HG02870 (cell line): ENCODE results near the gene MCC.

Source experiments
- ATAC-seq: cut with Tn5 transposase; IDR thresholded peaks from one replicate; pipeline ENCODE4 v1.9.1; 2021; ENCODE audit warnings: mild to moderate bottlenecking, moderate library complexity; ENCODE audit not compliant: unreplicated experiment

MCC gene

DNA sequence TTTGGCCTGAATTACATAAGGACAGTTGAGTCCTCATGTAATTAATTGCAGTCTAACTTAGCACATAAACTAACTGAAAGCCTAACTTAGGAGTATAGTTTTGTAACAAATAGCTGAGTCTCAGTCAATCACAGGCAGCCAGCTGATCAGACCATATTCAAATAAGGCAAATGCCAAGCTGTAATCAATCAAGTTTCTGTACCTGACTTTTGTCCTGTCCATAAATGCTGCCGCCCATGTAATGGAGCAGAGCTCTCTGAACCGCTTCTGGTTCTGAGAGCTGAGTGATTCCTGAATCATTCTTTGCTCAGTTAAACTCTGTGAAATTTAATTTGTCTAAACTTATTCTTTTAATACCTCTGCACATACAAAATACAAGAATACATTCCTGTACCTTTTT, 158.3 kb downstream of the MCC start:
- ATAC-seq = no peak

GRCh38 chr5:113325054-113325453, 163.2 kb downstream of the MCC start:
- no peak for ATAC-seq

DNA sequence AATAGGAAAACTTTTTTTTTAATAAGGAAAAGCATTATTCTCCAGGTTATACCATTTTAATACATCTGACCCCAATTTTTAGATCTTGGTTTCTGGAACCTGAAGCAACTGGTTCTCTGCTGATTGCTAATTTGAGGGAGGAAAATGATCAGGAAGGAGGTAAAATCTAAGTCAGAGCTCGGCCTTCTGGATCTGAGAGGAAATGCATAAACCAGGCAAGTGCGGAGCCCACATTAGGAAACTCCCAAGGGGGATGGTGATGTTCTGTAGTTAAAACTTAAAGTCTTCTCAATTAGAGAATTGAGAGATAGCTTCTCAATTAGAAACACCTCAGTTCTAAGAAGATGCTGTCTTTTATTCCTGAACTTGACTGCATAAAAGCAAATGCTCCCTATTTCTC, 167.0 kb downstream of the MCC start:
- no peak for ATAC-seq

GRCh38 chr5:113320273-113320780, 167.9 kb downstream of the MCC start:
- ATAC-seq = peak; percentile 74

DNA sequence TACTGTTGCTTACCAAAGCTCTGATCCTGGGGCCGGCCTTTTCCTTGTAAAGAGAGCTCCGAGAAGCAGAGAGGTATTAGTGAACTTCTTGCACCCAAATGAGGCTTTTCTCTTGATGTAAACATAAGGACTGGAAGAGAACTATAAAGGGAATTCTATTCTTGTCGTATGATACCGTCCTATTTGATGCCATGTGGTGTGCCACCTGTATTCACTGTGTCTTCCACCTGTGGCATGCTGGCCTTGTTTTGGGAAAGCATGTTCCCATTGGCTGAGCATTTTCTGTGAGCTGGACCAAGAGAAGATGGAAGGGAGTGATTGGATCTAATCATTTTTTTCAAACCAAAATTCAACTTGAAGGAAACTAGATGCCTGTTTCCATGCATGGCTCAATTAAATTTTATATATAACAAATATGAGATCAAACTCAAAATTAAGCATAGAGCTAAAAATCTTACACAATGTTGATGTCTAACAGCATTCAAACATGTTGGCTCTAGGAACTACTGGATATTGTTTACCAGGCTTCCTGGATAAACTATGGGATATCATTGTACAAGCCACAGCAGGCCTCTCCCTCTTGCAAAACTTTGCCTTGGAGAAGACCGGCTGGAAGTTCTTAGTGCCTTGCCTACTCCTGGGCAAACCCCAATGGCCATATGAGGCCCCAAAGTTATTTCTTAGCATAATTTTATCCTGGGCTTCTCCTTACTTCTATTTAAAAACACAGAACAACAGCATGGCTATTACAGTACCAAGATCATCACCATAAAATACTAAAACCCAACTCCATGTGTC, 168.8 kb downstream of the MCC start:
- no peak for ATAC-seq

DNA sequence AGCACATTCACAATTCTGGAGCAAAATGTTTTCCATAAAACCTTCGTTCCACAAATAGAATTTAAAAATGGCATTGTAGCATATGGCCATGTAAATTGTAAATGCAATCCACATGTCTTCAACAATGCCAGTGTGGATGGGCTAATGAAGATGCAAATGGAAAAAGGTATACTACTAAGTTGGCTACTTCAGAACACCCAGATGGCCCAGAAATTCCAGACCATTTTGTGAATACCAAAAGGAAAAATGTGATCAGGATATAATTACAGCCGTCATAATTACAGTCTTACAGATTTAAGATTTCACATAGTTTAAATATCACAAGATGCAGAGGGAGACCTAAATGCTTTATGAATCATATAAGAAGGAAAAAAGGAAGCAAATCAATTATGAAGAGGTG, 170.6 kb downstream of the MCC start:
- ATAC-seq = no peak

- no peak for ATAC-seq
Measured at GRCh38 chr5:113311301-113311700, 177.0 kb downstream of the MCC start.

GRCh38 chr5:113302120-113302519, 186.1 kb downstream of the MCC start:
- no peak for ATAC-seq

- ATAC-seq = no peak
Measured at GRCh38 chr5:113299591-113299990, 188.7 kb downstream of the MCC start.

GRCh38 chr5:113296676-113297075, 191.6 kb downstream of the MCC start:
- ATAC-seq = no peak

- no peak for ATAC-seq
Measured at GRCh38 chr5:113295111-113295539, 193.1 kb downstream of the MCC start.

GRCh38 chr5:113294311-113295110, 193.7 kb downstream of the MCC start:
- peak; percentile 96 for ATAC-seq

- peak; percentile 28 for ATAC-seq
Measured at GRCh38 chr5:113293975-113294310, 194.3 kb downstream of the MCC start.

DNA sequence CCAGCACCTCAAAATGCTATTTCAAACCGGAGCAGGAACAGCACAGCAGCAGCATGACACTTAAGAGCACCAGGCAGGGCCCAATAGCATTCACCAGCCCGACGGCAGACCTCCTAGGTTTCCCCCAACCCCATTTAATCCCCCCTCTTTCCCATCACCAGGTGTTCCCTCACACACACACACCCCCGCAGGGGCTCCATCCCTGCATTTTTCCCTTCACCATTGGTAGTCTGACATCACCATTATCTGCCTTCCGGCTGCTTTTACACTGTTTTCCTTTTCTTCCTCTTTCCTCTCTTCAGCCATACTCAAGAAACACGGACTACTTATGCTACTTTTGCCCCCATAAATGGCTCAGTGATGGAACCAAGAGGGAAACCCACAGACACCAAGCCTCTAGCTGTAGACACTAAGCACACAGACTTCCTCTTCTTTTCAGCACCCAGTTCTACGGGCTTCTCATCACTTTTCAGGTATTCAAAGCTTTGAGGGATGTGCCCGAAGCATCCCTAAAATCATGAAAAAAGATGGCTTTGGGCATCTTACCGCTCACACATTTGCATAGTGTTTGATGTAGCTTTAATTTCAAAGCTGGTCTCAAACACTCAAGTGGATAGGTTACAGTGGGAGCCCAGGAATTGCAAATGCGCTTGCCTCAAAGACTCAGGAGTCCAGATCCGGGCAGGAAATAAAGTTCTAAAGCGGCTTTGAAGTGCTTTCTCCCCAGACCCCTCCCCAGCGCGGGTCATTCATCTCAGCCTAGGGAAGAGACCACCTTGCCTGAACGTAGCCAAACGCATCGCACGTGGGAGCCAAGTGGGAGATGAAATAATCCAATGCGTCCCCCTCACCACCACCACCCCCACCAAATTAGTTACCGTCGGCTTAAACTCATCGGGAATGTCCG, 194.9 kb downstream of the MCC start:
- no peak for ATAC-seq

GRCh38 chr5:113292462-113292861, 195.8 kb downstream of the MCC start:
- ATAC-seq = no peak

DNA sequence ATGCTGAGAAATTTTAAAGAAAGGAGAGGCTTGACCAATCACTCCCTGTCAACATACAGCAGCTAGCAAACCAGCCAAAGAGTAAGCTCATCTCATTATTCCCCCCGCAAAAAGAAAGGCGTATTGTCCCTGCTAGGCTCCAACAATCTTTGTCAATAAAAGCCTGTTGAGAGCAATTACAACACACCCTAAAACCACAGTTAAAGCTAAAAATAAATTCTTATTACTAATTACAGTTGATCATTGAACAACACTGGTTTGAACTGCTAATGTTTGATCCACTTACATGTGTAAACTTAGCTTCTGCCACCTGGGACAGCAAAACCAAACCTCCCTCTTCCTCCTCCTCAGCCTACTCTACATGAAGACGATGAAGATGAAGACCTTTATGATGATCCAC, 204.7 kb downstream of the MCC start:
- no peak for ATAC-seq

DNA sequence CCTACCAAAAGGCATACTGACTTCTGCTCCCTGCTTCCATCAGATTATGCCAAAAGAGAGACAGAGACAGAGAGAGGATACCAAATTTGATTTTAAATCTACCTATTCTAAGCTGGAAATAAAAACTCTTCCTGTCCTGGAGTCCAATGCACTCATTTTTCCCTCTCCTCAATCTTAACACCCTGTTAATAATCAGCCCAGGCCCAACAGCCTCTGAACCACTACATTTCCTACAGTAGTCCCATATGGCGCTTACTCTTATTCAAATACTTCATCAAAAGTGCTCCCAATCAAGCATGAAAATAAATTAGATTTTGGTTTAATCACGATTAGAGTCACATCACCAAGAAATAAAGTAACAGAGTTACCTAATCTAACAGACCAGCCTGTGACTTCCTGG, 205.8 kb downstream of the MCC start:
- no peak for ATAC-seq

DNA sequence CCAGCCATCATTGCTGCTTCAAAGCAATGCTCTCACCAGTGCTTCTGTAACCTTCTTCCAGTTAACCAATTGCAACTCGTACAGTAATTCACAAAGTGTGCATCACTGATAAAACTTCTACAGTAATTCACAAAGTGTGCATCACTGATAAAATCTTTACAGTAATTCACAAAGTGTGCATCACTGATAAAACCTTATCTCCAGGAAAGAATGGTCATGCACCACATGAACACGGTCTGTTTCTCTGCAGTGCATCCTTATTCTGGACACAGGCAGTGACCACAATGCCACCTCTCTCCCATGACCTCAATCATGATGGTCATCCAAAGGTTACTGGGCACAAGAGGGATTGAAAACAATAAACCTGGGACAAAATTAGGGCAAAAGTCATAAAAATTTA, 207.1 kb downstream of the MCC start:
- ATAC-seq = no peak

DNA sequence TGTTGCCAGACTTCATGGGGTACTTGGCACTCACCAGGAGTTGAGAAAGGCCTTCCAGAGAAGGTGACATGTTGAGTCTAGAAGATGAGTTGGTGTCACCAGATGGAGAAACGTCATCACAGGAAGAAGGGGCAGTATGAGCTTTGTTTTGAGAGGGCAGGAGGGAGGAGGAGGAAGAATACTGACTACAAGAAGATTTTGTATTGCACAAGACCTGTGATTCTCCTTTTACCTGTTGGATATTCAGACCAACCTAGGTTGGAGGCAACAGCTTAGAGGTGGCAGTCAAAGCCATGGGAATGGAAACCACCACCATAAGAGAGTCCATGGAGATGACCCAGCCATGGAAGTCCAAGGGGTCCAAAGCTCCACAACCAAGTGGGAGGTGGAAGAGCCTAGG, 207.7 kb downstream of the MCC start:
- ATAC-seq = no peak

GRCh38 chr5:113278976-113279375, 209.3 kb downstream of the MCC start:
- ATAC-seq = peak; percentile 57

GRCh38 chr5:113276493-113276892, 211.8 kb downstream of the MCC start:
- no peak for ATAC-seq
